SK-N-SH treated with all-trans-retinoic acid at 6 μM for 48 hours (cell line): ENCODE measurements around the gene PCBP1.

ENCODE experiments used
- ATAC-seq: fragments of 200-7000 bp; cut with Tn5 transposase; 3 replicates; pipeline ENCODE4 v1.9.1; 2020; ENCODE audit warnings: mild to moderate bottlenecking, moderate library complexity
- ARNTL ChIP-seq: fragments of 450-650 bp; formaldehyde crosslinking; IDR thresholded peaks from 2 replicates; pipeline ENCODE4 v1.5.0; 2020; ENCODE audit warnings: low read depth, mild to moderate bottlenecking, moderate library complexity, borderline replicate concordance
- BACH2 ChIP-seq: fragments of 250-450 bp; sonication (Bioruptor Pico); IDR thresholded peaks from 2 replicates; pipeline ENCODE4 v1.9.0; 2021; ENCODE audit warnings: mild to moderate bottlenecking, borderline replicate concordance
- CSDC2 ChIP-seq: fragments of 250-450 bp; sonication (Bioruptor Pico); IDR thresholded peaks from 2 replicates; pipeline ENCODE4 v1.5.0; 2020; ENCODE audit warnings: mild to moderate bottlenecking, moderate library complexity
- ESRRG ChIP-seq: fragments of 250-450 bp; sonication (Bioruptor Pico); IDR thresholded peaks from 2 replicates; pipeline ENCODE4 v1.6.1; 2021; ENCODE audit warnings: mild to moderate bottlenecking
- ISL1 ChIP-seq: fragments of 250-450 bp; sonication (Bioruptor Pico); IDR thresholded peaks from 2 replicates; pipeline ENCODE4 v2.1.2; 2022; ENCODE audit warnings: mild to moderate bottlenecking, moderate library complexity
- OSR1 ChIP-seq: fragments of 250-450 bp; sonication (Bioruptor Pico); IDR thresholded peaks from 2 replicates; pipeline ENCODE4 v1.8.0; 2022; ENCODE audit warnings: moderate library complexity, mild to moderate bottlenecking, inconsistent platforms
- PPARA ChIP-seq: fragments of 250-450 bp; sonication (Bioruptor Pico); IDR thresholded peaks from 2 replicates; pipeline ENCODE4 v1.5.0; 2020; ENCODE audit warnings: mild to moderate bottlenecking, borderline replicate concordance
- RARB ChIP-seq: fragments of 250-450 bp; sonication (Bioruptor Pico); IDR thresholded peaks from 2 replicates; pipeline ENCODE4 v1.8.0; 2021; ENCODE audit warnings: mild to moderate bottlenecking, moderate library complexity
- SNAI2 ChIP-seq: fragments of 250-450 bp; sonication (Bioruptor Pico); IDR thresholded peaks from 2 replicates; pipeline ENCODE4 v1.5.0; 2020; ENCODE audit warnings: mild to moderate bottlenecking, moderate library complexity
- TCF4 ChIP-seq: fragments of 250-450 bp; sonication (Bioruptor Pico); IDR thresholded peaks from 2 replicates; pipeline ENCODE4 v1.8.0; 2021; ENCODE audit warnings: mild to moderate bottlenecking, moderate library complexity, borderline replicate concordance
- TOX ChIP-seq: fragments of 250-450 bp; sonication (Bioruptor Pico); IDR thresholded peaks from 2 replicates; pipeline ENCODE4 v1.8.0; 2021; ENCODE audit warnings: mild to moderate bottlenecking, moderate library complexity, borderline replicate concordance
- ZC3H10 ChIP-seq: fragments of 250-450 bp; sonication (Bioruptor Pico); IDR thresholded peaks from 2 replicates; pipeline ENCODE4 v1.5.1; 2021; ENCODE audit warnings: mild to moderate bottlenecking, moderate library complexity
- ZFP3 ChIP-seq: fragments of 250-450 bp; sonication (Bioruptor Pico); IDR thresholded peaks from 2 replicates; pipeline ENCODE4 v1.5.0; 2020; ENCODE audit warnings: mild to moderate bottlenecking, moderate library complexity
- ZFP30 ChIP-seq: fragments of 450-650 bp; formaldehyde crosslinking; IDR thresholded peaks from 2 replicates; pipeline ENCODE4 v1.5.0; 2022; ENCODE audit warnings: mild to moderate bottlenecking, moderate library complexity
- ZNF565 ChIP-seq: fragments of 450-650 bp; formaldehyde crosslinking; conservative IDR thresholded peaks from 2 replicates; pipeline ENCODE4 v1.5.0; 2020; ENCODE audit warnings: low read depth, mild to moderate bottlenecking, moderate library complexity
- ZNF70 ChIP-seq: fragments of 450-650 bp; formaldehyde crosslinking; IDR thresholded peaks from 2 replicates; pipeline ENCODE4 v1.5.0; 2020; ENCODE audit warnings: mild to moderate bottlenecking, moderate library complexity
- ZNF8 ChIP-seq: fragments of 450-650 bp; formaldehyde crosslinking; IDR thresholded peaks from 2 replicates; pipeline ENCODE4 v1.5.0; 2020; ENCODE audit warnings: mild to moderate bottlenecking, moderate library complexity
- TF ChIP-seq, protein P1 (sequence below): fragments of 250-450 bp; sonication (Bioruptor Pico); IDR thresholded peaks from 2 replicates; pipeline ENCODE4 v1.8.0; 2021; ENCODE audit warnings: low read depth, mild to moderate bottlenecking, moderate library complexity, borderline replicate concordance
- TF ChIP-seq, protein P2 (sequence below): fragments of 250-450 bp; sonication (Bioruptor Pico); IDR thresholded peaks from 2 replicates; pipeline ENCODE4 v1.5.1; 2020; ENCODE audit warnings: low read depth, mild to moderate bottlenecking, moderate library complexity
- TF ChIP-seq, protein P3 (sequence below): fragments of 250-450 bp; sonication (Bioruptor Pico); IDR thresholded peaks from 2 replicates; pipeline ENCODE4 v1.5.1; 2021; ENCODE audit warnings: mild to moderate bottlenecking, moderate library complexity
- TF ChIP-seq, protein P4 (sequence below): fragments of 250-450 bp; sonication (Bioruptor Pico); IDR thresholded peaks from 2 replicates; pipeline ENCODE4 v1.5.0; 2020; ENCODE audit warnings: mild to moderate bottlenecking, moderate library complexity
- TF ChIP-seq, protein P5 (sequence below): fragments of 250-450 bp; sonication (Bioruptor Pico); IDR thresholded peaks from 2 replicates; pipeline ENCODE4 v1.8.0; 2020; ENCODE audit warnings: mild to moderate bottlenecking, moderate library complexity, borderline replicate concordance

The PCBP1 gene

DNA sequence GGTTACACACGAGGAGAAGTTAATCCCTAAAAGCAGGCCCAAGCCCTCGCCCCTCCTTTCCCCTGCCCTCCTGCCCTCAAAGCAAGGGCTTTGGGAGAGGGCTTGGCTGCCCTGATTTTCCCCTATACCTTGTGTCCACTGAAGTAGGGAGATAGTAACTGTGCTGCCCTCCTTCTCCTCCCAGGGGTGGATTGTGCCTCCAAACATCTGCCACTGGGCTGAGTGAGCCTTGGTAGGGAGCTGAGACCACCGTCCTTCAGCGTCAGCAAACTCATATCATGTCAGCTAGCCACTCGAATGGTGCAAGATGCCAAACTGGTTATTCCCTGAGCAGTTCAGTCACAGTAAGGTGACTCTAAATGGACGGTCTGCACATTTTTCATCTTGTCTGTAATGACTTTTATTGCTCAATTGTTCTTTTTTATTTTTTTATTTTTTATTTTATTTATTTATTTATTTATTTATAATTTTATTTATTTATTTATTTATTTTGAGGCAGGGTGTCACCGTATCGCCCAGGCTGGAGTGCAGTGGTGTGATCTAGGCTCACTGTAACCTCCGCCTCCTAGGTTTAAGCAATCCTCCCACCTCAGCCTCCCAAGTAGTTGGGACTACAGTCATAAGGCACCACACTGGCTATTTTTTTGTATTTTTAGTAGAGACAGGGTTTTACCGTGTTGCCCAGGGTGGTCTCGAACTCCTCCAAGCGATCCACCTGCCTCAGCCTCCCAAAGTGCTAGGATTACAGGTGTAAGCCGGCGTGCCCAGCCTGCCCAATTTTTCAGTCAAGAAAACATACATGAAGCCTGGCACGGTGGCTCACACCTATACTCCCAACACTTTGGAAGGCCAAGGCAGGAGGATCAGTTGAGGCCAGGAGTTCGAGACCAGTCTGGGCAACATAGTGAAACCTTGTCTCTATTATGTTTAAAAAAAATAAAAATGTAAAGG, 8.7 kb downstream of the PCBP1 start:
- no peak for ATAC-seq
- TF ChIP-seq, protein P1, sequence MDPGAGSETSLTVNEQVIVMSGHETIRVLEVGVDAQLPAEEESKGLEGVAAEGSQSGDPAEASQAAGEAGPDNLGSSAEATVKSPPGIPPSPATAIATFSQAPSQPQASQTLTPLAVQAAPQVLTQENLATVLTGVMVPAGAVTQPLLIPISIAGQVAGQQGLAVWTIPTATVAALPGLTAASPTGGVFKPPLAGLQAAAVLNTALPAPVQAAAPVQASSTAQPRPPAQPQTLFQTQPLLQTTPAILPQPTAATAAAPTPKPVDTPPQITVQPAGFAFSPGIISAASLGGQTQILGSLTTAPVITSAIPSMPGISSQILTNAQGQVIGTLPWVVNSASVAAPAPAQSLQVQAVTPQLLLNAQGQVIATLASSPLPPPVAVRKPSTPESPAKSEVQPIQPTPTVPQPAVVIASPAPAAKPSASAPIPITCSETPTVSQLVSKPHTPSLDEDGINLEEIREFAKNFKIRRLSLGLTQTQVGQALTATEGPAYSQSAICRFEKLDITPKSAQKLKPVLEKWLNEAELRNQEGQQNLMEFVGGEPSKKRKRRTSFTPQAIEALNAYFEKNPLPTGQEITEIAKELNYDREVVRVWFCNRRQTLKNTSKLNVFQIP (CRISPR knock-in tag): no peak
- TF ChIP-seq ZC3H10 (CRISPR knock-in tag) (no peak), CSDC2 (CRISPR knock-in tag) (no peak), RARB (CRISPR knock-in tag) (no peak), ZNF8 (CRISPR knock-in tag) (no peak), ZFP30 (CRISPR knock-in tag) (no peak), ESRRG (no peak), PPARA (CRISPR knock-in tag) (no peak), SNAI2 (CRISPR knock-in tag) (no peak), ISL1 (CRISPR knock-in tag) (no peak), ZFP3 (CRISPR knock-in tag) (no peak), BACH2 (no peak), TCF4 (CRISPR knock-in tag) (no peak), ARNTL (CRISPR knock-in tag) (no peak), TOX (CRISPR knock-in tag) (no peak), OSR1 (no peak), ZNF70 (no peak)
- TF ChIP-seq, protein P2, sequence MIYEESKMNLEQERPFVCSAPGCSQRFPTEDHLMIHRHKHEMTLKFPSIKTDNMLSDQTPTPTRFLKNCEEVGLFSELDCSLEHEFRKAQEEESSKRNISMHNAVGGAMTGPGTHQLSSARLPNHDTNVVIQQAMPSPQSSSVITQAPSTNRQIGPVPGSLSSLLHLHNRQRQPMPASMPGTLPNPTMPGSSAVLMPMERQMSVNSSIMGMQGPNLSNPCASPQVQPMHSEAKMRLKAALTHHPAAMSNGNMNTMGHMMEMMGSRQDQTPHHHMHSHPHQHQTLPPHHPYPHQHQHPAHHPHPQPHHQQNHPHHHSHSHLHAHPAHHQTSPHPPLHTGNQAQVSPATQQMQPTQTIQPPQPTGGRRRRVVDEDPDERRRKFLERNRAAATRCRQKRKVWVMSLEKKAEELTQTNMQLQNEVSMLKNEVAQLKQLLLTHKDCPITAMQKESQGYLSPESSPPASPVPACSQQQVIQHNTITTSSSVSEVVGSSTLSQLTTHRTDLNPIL: no peak
- TF ChIP-seq, protein P3, sequence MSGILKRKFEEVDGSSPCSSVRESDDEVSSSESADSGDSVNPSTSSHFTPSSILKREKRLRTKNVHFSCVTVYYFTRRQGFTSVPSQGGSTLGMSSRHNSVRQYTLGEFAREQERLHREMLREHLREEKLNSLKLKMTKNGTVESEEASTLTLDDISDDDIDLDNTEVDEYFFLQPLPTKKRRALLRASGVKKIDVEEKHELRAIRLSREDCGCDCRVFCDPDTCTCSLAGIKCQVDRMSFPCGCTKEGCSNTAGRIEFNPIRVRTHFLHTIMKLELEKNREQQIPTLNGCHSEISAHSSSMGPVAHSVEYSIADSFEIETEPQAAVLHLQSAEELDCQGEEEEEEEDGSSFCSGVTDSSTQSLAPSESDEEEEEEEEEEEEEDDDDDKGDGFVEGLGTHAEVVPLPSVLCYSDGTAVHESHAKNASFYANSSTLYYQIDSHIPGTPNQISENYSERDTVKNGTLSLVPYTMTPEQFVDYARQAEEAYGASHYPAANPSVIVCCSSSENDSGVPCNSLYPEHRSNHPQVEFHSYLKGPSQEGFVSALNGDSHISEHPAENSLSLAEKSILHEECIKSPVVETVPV: no peak

DNA sequence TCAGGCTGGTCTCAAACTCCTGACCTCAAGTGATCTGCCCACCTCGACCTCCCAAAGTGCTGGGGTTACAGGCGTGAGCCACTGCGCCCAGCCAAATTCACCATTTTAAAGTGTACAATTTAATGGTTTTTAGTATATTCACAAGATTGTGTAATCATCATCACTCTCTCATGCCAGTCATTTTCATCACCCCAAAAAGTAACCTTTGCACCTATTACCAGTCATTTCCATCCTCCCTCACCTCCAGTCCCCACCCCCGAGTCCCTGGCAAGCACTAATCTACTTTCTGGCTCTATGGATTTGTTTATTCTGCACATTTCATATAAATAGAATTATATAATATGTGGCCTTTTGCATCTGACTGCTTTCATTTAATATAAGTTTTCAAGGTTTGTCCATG, 10.8 kb downstream of the PCBP1 start:
- TF ChIP-seq CSDC2 (CRISPR knock-in tag): no peak
- no peak for TF ChIP-seq ESRRG
- TF ChIP-seq, protein P4, sequence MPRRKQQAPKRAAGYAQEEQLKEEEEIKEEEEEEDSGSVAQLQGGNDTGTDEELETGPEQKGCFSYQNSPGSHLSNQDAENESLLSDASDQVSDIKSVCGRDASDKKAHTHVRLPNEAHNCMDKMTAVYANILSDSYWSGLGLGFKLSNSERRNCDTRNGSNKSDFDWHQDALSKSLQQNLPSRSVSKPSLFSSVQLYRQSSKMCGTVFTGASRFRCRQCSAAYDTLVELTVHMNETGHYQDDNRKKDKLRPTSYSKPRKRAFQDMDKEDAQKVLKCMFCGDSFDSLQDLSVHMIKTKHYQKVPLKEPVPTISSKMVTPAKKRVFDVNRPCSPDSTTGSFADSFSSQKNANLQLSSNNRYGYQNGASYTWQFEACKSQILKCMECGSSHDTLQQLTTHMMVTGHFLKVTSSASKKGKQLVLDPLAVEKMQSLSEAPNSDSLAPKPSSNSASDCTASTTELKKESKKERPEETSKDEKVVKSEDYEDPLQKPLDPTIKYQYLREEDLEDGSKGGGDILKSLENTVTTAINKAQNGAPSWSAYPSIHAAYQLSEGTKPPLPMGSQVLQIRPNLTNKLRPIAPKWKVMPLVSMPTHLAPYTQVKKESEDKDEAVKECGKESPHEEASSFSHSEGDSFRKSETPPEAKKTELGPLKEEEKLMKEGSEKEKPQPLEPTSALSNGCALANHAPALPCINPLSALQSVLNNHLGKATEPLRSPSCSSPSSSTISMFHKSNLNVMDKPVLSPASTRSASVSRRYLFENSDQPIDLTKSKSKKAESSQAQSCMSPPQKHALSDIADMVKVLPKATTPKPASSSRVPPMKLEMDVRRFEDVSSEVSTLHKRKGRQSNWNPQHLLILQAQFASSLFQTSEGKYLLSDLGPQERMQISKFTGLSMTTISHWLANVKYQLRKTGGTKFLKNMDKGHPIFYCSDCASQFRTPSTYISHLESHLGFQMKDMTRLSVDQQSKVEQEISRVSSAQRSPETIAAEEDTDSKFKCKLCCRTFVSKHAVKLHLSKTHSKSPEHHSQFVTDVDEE: no peak
- TF ChIP-seq, protein P5, sequence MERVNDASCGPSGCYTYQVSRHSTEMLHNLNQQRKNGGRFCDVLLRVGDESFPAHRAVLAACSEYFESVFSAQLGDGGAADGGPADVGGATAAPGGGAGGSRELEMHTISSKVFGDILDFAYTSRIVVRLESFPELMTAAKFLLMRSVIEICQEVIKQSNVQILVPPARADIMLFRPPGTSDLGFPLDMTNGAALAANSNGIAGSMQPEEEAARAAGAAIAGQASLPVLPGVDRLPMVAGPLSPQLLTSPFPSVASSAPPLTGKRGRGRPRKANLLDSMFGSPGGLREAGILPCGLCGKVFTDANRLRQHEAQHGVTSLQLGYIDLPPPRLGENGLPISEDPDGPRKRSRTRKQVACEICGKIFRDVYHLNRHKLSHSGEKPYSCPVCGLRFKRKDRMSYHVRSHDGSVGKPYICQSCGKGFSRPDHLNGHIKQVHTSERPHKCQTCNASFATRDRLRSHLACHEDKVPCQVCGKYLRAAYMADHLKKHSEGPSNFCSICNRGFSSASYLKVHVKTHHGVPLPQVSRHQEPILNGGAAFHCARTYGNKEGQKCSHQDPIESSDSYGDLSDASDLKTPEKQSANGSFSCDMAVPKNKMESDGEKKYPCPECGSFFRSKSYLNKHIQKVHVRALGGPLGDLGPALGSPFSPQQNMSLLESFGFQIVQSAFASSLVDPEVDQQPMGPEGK (CRISPR knock-in tag): no peak
- TF ChIP-seq OSR1: no peak
- no peak for TF ChIP-seq ZNF565
- TF ChIP-seq, protein P3: no peak
- TF ChIP-seq ZNF8 (CRISPR knock-in tag): no peak
- no peak for ATAC-seq
